GM12864 (cell line): ENCODE data around the gene ZNF157.

Experiments
- DNase-seq: peaks from one replicate; pipeline ENCODE4 v3.0.0-alpha.2; 2011; ENCODE audit warnings: low read depth
- H3K4me3 ChIP-seq: 2 replicates; pipeline ENCODE4 v1.5.1; 2011; ENCODE audit warnings: mild to moderate bottlenecking, low read depth, low read length, control low read depth
- CTCF ChIP-seq: IDR thresholded peaks from 2 replicates; pipeline ENCODE4 v1.5.1; 2011; ENCODE audit warnings: low read depth, mild to moderate bottlenecking, moderate library complexity, low read length, control low read depth, inconsistent platforms; ENCODE audit errors: missing control alignments

The ZNF157 gene

GRCh38 chrX:47446971-47447370 is 76.6 kb downstream of the ZNF157 start:
- no peak overlapping the region for H3K4me3 ChIP-seq
- no peak for TF ChIP-seq CTCF
- DNase-seq = no peak

GRCh38 chrX:47447607-47448006 is 77.2 kb downstream of the ZNF157 start:
- no peak for TF ChIP-seq CTCF
- H3K4me3 ChIP-seq = no peak overlapping the region
- DNase-seq = no peak

- no peak for DNase-seq
- TF ChIP-seq CTCF = no peak
- H3K4me3 ChIP-seq = no peak overlapping the region
Measured at GRCh38 chrX:47448165-47448806, 77.9 kb downstream of the ZNF157 start.

DNA sequence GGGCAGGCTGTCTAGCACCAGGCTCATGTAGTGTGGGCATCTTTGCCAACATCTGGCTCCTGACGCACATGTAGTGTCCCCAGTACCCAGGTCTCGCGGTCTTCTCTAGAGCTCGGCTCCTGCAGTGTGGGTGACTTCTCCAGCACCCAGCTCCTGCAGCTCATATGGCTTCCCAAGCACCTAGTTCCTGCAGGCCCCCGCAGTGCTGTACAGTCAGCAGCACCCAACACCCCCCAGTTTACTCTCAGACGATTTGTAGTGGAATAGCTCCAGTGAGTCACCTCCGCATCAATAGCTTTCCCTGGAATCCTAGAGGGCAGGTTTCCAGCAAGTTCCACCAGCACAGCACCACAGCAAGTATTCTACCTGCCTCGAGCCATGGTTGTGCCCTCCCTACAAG is 81.7 kb downstream of the ZNF157 start:
- no peak overlapping the region for H3K4me3 ChIP-seq
- no peak for DNase-seq
- TF ChIP-seq CTCF = no peak

DNA sequence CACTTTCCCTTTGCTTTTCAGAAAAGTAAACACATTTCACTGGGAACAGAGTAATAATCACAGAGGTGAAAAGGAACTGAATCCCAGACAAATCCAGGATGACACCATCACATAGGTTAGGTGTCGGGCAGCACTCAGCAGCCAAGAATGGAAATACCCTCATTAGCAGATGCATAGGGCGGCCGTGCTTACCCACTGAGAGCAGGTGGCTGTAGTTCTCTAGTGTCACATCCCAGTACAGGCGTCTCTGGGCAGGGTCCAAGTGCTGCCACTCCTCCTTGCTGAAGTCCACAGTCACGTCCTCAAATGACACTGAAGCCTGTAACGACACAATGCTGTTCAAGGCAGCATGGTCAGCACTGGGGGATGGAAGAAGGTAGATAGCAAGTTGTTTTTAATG is 85.7 kb downstream of the ZNF157 start:
- DNase-seq = no peak
- no peak overlapping the region for H3K4me3 ChIP-seq
- TF ChIP-seq CTCF = no peak

DNA sequence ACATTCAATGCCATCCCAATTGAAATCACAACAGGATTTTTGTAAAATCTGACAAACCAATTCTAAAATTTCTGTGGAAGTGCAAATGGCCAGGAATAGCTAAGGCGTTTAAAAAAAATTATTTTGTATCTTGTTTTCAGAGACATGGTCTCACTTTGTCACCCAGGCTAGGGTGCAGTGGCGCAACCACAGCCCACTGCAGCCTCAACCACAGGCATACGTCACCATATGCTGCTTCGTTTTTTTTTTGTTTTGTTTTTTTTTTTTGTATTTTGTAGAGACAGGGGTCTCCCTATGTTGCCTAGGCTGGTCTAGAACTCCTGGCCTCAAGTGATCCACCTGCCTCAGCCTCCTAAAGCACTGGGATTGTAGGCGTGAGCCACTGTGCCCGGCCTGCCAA is 88.2 kb downstream of the ZNF157 start:
- no peak for TF ChIP-seq CTCF
- no peak for DNase-seq
- H3K4me3 ChIP-seq = no peak overlapping the region

DNA sequence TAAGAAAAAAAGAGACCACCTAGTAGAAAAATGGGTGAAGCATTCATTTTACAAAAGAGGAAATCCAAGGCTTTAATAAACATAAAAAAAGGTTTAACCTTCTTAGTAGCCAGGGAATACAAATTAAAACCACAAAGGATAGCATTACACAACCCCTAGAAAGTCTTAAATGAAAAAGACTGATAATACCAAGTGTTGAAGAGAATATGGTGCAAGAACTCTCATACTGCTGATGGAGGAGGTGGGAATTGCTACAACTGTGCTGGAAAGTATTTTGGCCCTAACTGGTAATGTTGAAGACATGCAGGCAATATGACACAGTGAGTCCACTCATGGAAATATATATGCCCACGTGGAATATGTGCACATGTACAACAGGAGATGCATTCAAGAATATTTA is 90.2 kb downstream of the ZNF157 start:
- DNase-seq = no peak
- TF ChIP-seq CTCF = no peak
- H3K4me3 ChIP-seq = no peak overlapping the region
